Duodenal mucosa (tissue), 2 donors: ENCODE results near the gene TOGARAM2.

Experiments
- H3K27ac ChIP-seq: one replicate; pipeline ENCODE4 v1.7.0; 2013; ENCODE audit warnings: low read depth, low read length
- H3K27me3 ChIP-seq, 2 donors: one replicate each; pipeline ENCODE4 v1.7.0; 2013; ENCODE audit warnings: low read length in 2 of 2, control low read depth in 1 of 2; ENCODE audit not compliant: insufficient read depth in 2 of 2, control insufficient read depth in 1 of 2
- H3K36me3 ChIP-seq, 2 donors: one replicate each; pipeline ENCODE4 v1.7.0; 2013; ENCODE audit warnings: low read length in 2 of 2, control low read depth in 1 of 2; ENCODE audit not compliant: insufficient read depth in 2 of 2, control insufficient read depth in 1 of 2
- H3K4me1 ChIP-seq, 2 donors: one replicate each; pipeline ENCODE4 v1.7.0; 2013; ENCODE audit warnings: low read length in 2 of 2, control low read depth in 1 of 2; ENCODE audit not compliant: insufficient read depth in 2 of 2, control insufficient read depth in 1 of 2
- H3K4me3 ChIP-seq, 2 donors: one replicate each; pipeline ENCODE4 v1.7.0; 2013; ENCODE audit warnings: low read length in 2 of 2, low read depth in 1 of 2
- H3K9ac ChIP-seq, 2 donors: one replicate each; pipeline ENCODE4 v1.7.0; 2013; ENCODE audit warnings: low read length in 2 of 2, low read depth in 1 of 2
- H3K9me3 ChIP-seq, 2 donors: one replicate each; pipeline ENCODE4 v1.7.0; 2013; ENCODE audit warnings: low read length in 2 of 2, control low read depth in 1 of 2; ENCODE audit not compliant: control insufficient read depth in 1 of 2

Gene TOGARAM2

DNA sequence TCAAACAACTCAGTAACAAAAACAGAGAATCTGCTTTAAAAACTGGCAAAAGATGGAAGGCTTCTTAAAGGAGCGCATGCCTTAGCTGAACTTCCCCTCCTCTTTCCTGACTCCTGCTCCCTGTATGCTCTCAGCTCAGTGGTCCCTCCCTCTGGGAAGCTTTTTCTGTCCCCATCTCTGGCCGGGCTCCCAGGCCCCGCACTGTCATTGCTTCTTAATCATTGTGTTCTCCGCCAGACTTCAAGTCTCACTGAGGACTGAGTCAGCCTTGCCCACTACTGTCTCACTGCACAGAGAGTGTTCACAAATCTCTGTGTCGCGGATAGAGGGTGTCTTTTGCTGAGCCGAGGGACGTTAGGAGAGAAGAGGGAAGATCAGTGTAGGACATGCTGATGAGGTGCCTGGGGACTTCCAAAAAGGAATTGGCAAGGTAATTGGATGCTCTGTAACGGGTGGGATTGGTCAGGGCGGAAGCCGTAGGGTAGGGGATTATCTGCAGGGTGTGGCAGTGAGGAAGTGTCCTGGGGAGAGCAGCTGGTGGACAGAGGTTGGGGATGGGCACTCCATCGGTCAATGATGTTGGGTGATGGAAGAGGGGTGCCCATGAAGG, 16.2 kb downstream of the TOGARAM2 start:
- H3K9ac ChIP-seq: no peak overlapping the region
- H3K36me3 ChIP-seq: no peaks in the 10 kb centered on the region
- H3K4me3 ChIP-seq: no peak overlapping the region
- H3K9me3 ChIP-seq: no peaks in the 10 kb centered on the region
- no peak overlapping the region for H3K27ac ChIP-seq
- peaks cover 15 to 16% of the 10 kb centered on the region in 2 donors for H3K4me1 ChIP-seq
- H3K27me3 ChIP-seq: no peaks in the 10 kb centered on the region

DNA sequence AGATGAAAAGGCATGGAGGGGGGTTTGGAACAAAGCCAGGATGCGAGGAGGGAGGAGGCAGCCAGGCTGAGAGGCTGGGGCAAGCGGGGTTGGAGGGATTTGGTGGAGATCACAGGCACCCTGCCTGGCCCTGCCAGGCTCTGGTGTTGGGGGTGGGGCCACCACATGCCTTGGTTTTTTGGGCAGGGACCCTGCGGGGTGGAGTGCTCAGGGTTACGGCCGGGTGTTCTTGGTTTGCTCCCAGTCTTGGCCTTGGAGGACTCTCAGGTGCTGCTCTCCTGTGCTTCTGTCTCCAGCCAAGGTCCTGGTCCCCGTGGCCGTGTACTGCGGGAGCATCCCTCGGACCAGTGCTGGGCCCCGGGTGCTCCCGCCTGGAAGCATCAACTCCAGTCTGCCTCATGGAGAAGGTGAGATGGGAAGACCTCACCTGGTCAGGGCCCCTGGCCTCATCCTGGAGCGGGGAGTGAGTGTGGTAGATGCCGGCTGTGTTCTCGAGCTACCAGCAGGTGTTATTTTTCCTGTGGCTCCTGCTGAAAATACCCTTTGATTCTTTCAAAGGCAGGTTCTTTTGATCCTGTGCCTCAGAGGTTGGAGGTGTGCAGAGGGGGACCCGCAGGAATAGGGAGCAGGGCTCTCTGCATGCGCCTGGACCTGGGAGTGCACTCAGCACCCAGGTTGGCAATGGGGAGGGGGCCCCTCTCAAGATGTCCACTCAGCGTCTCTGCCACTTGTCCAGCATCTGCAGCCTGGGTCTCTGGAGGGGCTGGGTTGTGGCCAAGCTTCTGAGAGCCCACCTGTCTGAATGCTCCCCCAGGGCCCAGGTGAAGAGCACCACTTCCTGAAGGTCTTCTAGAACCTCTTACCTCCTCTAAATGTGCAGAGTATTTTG, 17.0 kb downstream of the TOGARAM2 start:
- H3K27ac ChIP-seq: no peak overlapping the region
- peaks cover 15% of the 10 kb centered on the region in 2 donors for H3K4me1 ChIP-seq
- H3K36me3 ChIP-seq: no peaks in the 10 kb centered on the region
- no peaks in the 10 kb centered on the region for H3K27me3 ChIP-seq
- H3K4me3 ChIP-seq: no peak overlapping the region
- H3K9me3 ChIP-seq: no peaks in the 10 kb centered on the region
- no peak overlapping the region for H3K9ac ChIP-seq

DNA sequence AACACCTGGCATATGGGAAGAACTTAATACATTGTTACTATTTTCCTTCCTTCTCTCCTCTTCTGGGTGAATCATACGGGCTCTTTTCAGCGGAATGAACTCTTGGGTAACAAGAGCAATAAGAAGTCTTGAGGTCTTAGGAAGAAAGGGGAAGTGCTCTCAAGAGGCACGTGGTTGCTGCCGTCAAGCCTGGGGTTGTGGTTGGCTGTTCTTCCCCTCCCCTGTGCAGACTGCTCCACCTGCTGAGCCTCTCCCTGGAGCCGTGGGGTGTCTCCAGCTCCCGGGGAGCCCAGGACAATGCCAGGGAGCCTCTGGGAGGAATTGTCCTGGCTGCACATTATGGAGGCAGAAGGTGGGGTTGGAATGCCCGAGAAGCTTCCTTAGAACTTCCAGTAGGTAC, 19.4 kb downstream of the TOGARAM2 start:
- no peaks in the 10 kb centered on the region for H3K36me3 ChIP-seq
- no peak overlapping the region for H3K27ac ChIP-seq
- H3K9ac ChIP-seq: no peak overlapping the region
- H3K4me3 ChIP-seq: no peak overlapping the region
- peaks cover 5 to 6% of the 10 kb centered on the region in 2 donors for H3K4me1 ChIP-seq
- H3K27me3 ChIP-seq: no peaks in the 10 kb centered on the region
- H3K9me3 ChIP-seq: no peaks in the 10 kb centered on the region

DNA sequence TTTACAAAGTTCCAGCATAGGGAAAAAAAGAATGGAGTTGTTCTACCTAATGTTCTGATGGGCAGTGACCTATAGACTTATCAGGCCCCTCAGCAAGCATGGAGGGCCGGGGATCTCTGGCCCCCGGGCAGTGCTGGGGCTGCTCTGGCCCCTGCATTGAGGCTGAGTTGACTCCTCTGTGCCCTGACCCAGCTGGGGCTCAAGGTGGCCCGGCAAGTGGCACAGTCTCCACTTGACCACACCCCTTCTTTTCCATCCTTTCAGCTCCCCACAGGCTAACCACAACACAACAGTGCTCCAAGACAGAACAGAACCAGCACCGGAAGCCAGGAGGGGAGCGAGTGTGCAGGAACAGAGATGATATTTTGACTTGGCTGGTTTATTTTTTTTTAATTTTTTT, 19.9 kb downstream of the TOGARAM2 start:
- H3K36me3 ChIP-seq: no peaks in the 10 kb centered on the region
- H3K27ac ChIP-seq: no peak overlapping the region
- no peak overlapping the region for H3K9ac ChIP-seq
- peaks cover 5 to 6% of the 10 kb centered on the region in 2 donors for H3K4me1 ChIP-seq
- H3K27me3 ChIP-seq: no peaks in the 10 kb centered on the region
- H3K4me3 ChIP-seq: no peak overlapping the region
- H3K9me3 ChIP-seq: no peaks in the 10 kb centered on the region

DNA sequence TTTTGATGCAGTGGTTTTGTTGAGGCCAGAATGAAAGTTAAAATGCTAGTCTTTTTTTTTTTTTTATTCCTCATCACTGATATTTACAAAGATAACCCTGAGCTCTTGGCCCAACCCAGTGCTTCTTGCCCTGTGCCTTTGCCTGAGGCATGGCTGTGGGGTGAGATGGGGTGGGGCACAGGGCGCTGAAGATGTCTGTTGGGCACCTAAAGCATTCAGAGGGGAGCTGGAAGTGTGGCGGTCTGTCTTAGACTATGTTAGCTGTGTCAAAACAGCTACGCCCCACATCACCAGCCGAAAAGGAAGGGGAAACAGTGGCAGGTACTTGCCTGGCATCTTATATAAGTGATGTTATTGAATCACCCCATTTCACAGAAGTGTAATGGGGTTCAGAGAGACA, 20.7 kb downstream of the TOGARAM2 start:
- no peak overlapping the region for H3K9ac ChIP-seq
- H3K9me3 ChIP-seq: no peaks in the 10 kb centered on the region
- H3K4me1 ChIP-seq: peaks cover 5 to 6% of the 10 kb centered on the region in 2 donors
- no peaks in the 10 kb centered on the region for H3K36me3 ChIP-seq
- H3K27me3 ChIP-seq: no peaks in the 10 kb centered on the region
- H3K4me3 ChIP-seq: no peak overlapping the region
- no peak overlapping the region for H3K27ac ChIP-seq

DNA sequence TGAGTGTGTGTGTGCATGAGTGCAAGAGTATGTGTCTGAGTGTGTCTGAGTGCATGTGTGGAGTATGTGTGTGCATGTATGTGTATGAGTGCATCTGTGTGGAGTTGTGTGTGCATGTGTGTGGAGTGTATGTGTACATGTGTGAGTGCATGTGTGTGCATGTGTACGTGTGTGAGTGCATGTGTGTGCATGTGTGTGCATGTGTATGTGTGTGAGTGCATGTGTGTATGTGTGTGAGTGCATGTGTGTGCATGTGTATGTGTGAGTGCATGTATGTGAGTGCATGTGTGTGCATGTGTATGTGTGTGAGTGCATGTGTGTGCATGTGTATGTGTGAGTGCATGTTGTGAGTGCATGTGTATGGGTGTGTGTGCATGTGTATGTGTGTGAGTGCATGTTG, 23.7 kb downstream of the TOGARAM2 start:
- Histone ChIP-seq H3K4me3 (no peak overlapping the region), H3K27ac (no peak overlapping the region), H3K9me3 (no peaks in the 10 kb centered on the region), H3K4me1 (peaks cover 3 to 5% of the 10 kb centered on the region in 2 donors), H3K36me3 (no peaks in the 10 kb centered on the region), H3K9ac (no peak overlapping the region), H3K27me3 (no peaks in the 10 kb centered on the region)

DNA sequence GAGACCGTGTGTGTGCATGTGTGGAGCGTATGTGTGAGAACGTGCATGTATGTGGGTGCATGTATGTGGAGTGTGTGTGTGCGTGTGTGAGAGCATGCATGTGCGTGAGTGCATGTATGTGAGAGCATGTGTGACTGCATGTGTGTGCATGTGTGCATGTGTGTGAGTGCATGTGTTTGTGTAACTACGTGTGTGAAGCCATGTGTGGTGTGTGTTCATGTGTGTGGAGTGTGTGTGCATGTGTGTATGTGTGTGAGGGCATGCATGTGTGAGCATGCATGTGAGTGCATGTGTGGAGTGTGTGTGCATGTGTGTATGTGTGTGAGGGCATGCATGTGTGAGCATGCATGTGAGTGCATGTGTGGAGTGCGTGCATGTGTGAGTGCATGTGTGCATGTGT, 24.2 kb downstream of the TOGARAM2 start:
- Histone ChIP-seq H3K27me3 (no peaks in the 10 kb centered on the region), H3K27ac (no peak overlapping the region), H3K36me3 (no peaks in the 10 kb centered on the region), H3K9ac (no peak overlapping the region), H3K4me3 (no peak overlapping the region), H3K9me3 (no peaks in the 10 kb centered on the region), H3K4me1 (peaks cover 2 to 4% of the 10 kb centered on the region in 2 donors)

DNA sequence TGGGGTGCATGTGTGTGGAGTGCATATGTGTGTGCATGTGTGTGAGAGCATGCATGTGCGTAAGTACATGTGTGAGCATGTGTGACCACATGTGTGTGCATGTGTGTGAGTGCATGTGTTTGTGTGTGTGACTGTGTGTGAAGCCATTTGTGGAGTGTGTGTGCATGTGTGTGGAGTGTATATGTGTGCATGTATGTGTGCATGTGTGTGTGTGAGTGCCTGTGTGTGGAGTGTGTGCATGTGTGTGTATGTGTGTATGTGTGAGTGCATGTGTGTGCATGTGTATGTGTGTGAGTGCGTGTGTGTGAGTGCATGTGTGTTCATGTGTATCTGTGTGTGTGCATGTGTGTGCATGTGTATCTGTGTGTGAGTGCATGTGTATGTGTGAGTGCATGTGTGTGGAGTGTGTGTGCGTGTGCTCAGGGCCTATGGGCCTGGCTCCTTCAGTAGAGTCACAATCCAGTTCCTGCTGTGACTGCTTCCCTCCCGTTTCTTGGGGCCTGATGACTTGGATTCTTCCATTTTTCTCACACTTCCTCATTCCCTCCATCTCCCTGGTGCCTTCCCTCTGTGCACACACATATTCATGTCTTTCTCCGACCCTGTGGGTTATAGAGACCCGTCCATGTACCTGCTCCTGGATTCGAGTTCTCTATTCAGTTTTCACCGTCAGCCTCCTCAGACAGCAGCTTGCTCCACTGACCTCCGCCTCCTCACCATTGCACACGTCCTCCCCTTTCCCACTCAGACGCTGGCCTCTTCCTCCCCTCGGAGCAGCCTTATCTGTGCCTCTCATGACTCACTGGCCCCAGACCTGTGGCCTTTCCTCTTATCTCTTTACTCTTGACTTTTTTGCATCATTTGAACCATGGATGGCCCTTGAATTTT, 25.2 kb downstream of the TOGARAM2 start:
- H3K27ac ChIP-seq: no peak overlapping the region
- H3K4me1 ChIP-seq: peaks cover 11 to 14% of the 10 kb centered on the region in 2 donors
- H3K27me3 ChIP-seq: no peaks in the 10 kb centered on the region
- H3K9me3 ChIP-seq: no peaks in the 10 kb centered on the region
- no peaks in the 10 kb centered on the region for H3K36me3 ChIP-seq
- no peak overlapping the region for H3K4me3 ChIP-seq
- no peak overlapping the region for H3K9ac ChIP-seq

DNA sequence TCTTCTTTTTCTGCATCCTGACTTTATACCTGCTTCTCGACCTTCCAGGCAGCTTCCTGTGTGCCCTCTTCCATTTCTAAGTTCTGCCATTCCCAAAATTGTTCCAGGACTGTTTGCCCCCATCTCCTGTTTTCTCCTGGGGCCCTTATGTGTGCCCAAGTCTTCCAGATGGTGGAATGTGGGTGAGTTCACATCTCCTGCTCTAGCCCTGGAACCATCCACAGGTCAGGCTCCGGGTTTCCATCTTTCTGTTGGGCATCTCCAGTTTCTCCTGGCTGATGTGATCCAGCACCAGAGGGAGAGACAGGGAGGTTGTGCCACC, 25.8 kb downstream of the TOGARAM2 start:
- no peaks in the 10 kb centered on the region for H3K9me3 ChIP-seq
- no peak overlapping the region for H3K9ac ChIP-seq
- peaks cover 17 to 20% of the 10 kb centered on the region in 2 donors for H3K4me1 ChIP-seq
- H3K27me3 ChIP-seq: no peaks in the 10 kb centered on the region
- H3K36me3 ChIP-seq: no peaks in the 10 kb centered on the region
- H3K4me3 ChIP-seq: no peak overlapping the region
- no peak overlapping the region for H3K27ac ChIP-seq

DNA sequence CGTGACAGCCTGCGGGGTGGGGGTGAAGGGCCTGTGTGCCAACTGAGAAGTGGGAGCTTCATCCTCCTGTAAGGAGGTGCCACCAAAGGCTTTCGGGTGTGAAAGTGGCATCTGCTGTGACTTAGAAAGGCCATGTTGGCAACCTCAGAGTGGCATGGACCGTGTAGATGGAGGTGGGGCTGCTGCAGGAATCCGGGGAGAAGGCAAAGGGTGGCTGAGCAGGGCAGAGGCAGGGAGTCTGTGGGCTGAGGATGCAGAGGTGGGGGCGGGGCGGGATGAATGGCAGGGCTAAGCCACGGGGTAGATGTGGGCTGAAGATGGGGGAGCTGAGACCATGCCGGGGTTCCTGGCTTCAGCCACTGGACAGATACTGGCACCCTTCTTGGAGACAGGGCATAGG, 28.2 kb downstream of the TOGARAM2 start:
- Histone ChIP-seq H3K36me3 (no peaks in the 10 kb centered on the region), H3K9me3 (no peaks in the 10 kb centered on the region), H3K4me1 (peaks cover 26 to 29% of the 10 kb centered on the region in 2 donors), H3K27me3 (no peaks in the 10 kb centered on the region), H3K4me3 (no peak overlapping the region), H3K27ac (no peak overlapping the region), H3K9ac (no peak overlapping the region)
